Dendritic cell treated with granulocyte-macrophage colony-stimulating factor and Interleukin-4, amounts not matched to agents 40 ng/mL and 50 ng/mL, for 4 days (primary cell): ENCODE measurements around the gene PPM1L.

Experiments
- H3K27ac Mint-ChIP-seq: one replicate; pipeline ENCODE4 v1.8.0; 2022; ENCODE audit warnings: mild to moderate bottlenecking, mixed read lengths
- H3K27me3 Mint-ChIP-seq: one replicate; pipeline ENCODE4 v1.8.0; 2022; ENCODE audit warnings: mild to moderate bottlenecking, mixed read lengths
- H3K36me3 Mint-ChIP-seq: one replicate; pipeline ENCODE4 v1.8.0; 2022; ENCODE audit warnings: low read depth, mixed read lengths
- H3K4me1 Mint-ChIP-seq: one replicate; pipeline ENCODE4 v1.8.0; 2022; ENCODE audit warnings: low read depth, mixed read lengths
- H3K4me3 Mint-ChIP-seq: one replicate; pipeline ENCODE4 v1.8.0; 2022; ENCODE audit warnings: mild to moderate bottlenecking, moderate library complexity, mixed read lengths
- H3K9me3 Mint-ChIP-seq: one replicate; pipeline ENCODE4 v1.8.0; 2022; ENCODE audit warnings: mixed read lengths
- intact Hi-C: fragments of 100-400 bp; cut with micrococcal nuclease; formaldehyde crosslinking; loops from one replicate; pipeline ENCODE4 v1.15.0; 2022

PPM1L gene

DNA sequence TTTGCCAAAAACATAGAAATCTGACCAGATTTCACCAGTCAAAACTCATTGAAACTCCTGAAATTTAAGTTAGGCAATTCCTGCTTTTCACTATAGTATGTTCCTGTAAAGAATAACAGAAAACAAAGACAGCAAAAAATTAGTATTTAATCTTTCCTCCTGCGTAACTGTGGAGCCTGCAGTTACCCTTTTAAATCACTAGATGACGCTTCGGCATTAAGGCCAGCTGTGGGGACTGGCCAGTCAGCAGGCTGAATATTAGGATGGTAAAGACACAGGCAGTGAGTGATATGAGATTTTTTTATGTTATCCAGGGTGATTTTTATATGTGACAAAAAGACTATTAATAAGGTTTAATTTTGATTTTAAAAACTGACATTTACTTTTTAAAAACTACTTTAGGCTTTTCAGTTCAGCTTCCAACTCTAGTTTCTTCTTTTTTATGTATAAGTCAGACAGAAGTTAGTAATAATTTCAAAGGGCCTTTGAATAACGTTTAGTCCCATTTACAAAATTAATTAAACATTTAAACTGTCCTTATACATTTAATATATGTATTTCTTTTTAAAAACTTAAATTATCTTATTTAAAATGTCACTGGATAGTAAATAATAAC, 165.1 kb downstream of the PPM1L start:
- H3K27me3 Mint-ChIP-seq, result no peaks in the 10 kb centered on the region
- intact Hi-C loops, result loop anchor here (10.0 kb wide), 1 partner anchor 166 kb away; the partner anchor contains the start of gene PPM1L
- no peak overlapping the region for H3K4me3 Mint-ChIP-seq
- H3K4me1 Mint-ChIP-seq, result peaks cover 9% of the 10 kb centered on the region
- no peaks in the 10 kb centered on the region for H3K36me3 Mint-ChIP-seq
- H3K27ac Mint-ChIP-seq, result no peak overlapping the region
- no peaks in the 10 kb centered on the region for H3K9me3 Mint-ChIP-seq

DNA sequence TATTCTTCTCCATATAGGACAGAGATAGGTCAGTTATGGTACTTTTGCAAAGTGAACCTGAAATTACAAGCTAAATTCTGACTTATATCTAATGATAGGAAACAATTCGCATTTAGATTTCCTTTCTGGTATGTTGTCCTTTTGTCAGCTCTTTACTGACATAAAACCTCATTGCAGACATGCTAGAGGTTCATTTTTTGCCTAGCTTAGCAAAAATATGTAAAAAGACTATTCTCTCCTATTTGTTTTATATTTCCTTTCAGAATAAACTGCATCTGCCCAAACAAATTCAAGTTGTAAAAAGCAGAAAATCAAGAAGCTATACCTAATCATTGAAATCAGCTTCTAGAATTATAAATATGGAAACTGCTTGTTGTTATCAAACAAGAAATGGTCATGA, 168.7 kb downstream of the PPM1L start:
- Mint-ChIP-seq H3K27ac (no peak overlapping the region), H3K4me1 (peaks cover 8% of the 10 kb centered on the region), H3K36me3 (no peaks in the 10 kb centered on the region), H3K27me3 (no peaks in the 10 kb centered on the region), H3K9me3 (no peaks in the 10 kb centered on the region), H3K4me3 (no peak overlapping the region)
- intact Hi-C loops, result loop anchor here (5.0 to 10.0 kb wide), 2 partner anchors 170 to 217 kb away; partner anchors contain the start of gene PPM1L

DNA sequence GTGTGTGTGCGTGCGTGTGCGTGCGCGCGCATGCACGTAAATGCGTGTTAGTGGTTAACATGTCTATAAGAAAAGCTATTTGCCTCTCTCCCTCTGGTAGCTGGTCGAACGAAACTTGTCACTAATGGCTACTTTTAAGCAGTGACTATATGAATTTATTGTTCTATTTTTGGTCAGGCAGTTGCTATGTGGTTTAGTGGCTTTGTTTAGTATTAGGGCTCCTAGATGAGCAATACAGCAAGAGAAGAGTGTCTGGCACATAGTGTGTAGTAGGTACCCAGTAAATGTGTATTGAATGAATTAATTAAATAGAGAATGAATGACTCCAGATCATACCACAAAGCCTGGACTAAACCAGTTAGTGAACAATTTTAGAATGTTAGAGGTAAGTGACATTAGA, 171.6 kb downstream of the PPM1L start:
- H3K4me1 Mint-ChIP-seq, result peaks cover 8% of the 10 kb centered on the region

DNA sequence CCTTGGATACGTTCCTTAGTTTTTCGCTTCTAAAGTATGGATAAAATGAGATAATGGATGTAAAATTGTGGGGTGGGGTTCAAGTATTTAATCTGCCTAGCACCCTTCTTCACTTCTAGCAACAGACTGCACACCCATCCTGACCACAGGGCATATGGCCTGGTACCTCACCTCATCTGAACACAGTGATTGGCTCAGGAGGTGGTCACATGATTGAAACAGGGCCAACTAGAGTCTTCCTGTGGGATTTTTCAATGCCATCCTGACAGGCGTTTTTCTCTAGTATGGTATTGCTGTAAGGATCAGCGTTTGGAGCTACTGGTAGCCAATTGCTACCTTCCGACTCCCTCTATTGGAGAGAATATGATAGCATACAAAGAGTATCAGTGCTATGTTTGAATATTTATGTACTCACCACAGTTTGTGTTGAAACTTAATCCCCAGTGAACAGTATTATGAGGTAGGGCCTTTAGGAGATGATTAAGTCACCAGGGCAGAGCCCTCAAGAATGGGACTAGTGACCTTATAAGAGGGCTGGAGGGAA, 172.2 kb downstream of the PPM1L start:
- no peak overlapping the region for H3K27ac Mint-ChIP-seq
- H3K27me3 Mint-ChIP-seq, result peaks cover 2% of the 10 kb centered on the region
- peaks cover 8% of the 10 kb centered on the region for H3K4me1 Mint-ChIP-seq
- H3K9me3 Mint-ChIP-seq, result no peaks in the 10 kb centered on the region
- no peaks in the 10 kb centered on the region for H3K36me3 Mint-ChIP-seq
- no peak overlapping the region for H3K4me3 Mint-ChIP-seq
- intact Hi-C loops, result loop anchor here (5.0 to 10.0 kb wide), 2 partner anchors 173 to 221 kb away; partner anchors contain the start of gene PPM1L

More for the DNA sequence above, 171.6 kb downstream of the PPM1L start:
- intact Hi-C loops, result loop anchor here (5.0 to 10.0 kb wide), 2 partner anchors 173 to 220 kb away; partner anchors contain the start of gene PPM1L
- peaks cover 2% of the 10 kb centered on the region for H3K27me3 Mint-ChIP-seq
- no peak overlapping the region for H3K4me3 Mint-ChIP-seq
- no peak overlapping the region for H3K27ac Mint-ChIP-seq
- no peaks in the 10 kb centered on the region for H3K36me3 Mint-ChIP-seq
- H3K9me3 Mint-ChIP-seq, result no peaks in the 10 kb centered on the region

DNA sequence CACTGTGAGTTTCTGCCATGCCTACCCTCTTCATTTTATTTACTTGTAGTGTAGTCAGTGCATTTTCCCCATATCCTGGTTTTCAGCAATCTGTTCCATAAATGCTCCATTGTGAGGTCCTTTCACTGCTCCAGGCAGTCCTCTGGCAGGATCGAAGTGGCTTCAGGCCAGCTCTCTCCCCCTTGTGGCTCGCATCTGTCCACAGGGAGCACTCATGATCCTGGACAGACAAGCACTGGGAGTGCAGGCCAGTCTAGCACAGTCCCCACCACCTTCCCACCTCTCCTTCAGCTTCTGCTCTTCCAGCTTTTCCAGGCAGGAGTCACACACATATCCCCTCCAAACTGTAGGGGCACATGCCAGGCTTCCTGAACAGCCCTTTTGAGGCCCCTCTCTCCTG, 173.6 kb downstream of the PPM1L start:
- H3K4me3 Mint-ChIP-seq, result no peak overlapping the region
- H3K4me1 Mint-ChIP-seq, result peaks cover 8% of the 10 kb centered on the region
- no peaks in the 10 kb centered on the region for H3K36me3 Mint-ChIP-seq
- intact Hi-C loops, result loop anchor here (5.0 to 10.0 kb wide), 2 partner anchors 175 to 222 kb away; partner anchors contain the start of gene PPM1L
- H3K27me3 Mint-ChIP-seq, result peaks cover 2% of the 10 kb centered on the region
- no peak overlapping the region for H3K27ac Mint-ChIP-seq
- H3K9me3 Mint-ChIP-seq, result no peaks in the 10 kb centered on the region

DNA sequence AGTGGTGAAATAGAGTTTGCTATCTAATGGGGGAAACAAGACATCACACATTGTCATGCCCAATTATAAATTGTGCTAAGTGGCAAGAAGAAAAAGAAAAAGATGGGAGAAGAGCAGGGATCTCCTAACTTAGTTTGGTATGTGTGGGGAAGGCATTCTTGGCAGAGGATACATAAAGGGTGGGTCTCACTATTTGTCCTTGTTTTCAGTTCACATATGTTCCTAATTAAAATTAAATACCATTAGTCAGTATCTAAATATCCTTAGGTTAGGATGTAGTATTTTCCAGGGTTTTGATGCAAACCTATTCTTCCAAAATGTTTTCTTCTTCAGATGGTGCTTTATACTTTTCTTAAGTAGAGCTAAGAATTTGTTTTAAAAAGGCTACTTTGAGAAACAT, 175.4 kb downstream of the PPM1L start:
- Mint-ChIP-seq H3K4me3 (no peak overlapping the region), H3K27me3 (peaks cover 2% of the 10 kb centered on the region), H3K9me3 (no peaks in the 10 kb centered on the region), H3K4me1 (peaks cover 8% of the 10 kb centered on the region), H3K27ac (no peak overlapping the region), H3K36me3 (no peaks in the 10 kb centered on the region)
- intact Hi-C loops, result no loop called here

DNA sequence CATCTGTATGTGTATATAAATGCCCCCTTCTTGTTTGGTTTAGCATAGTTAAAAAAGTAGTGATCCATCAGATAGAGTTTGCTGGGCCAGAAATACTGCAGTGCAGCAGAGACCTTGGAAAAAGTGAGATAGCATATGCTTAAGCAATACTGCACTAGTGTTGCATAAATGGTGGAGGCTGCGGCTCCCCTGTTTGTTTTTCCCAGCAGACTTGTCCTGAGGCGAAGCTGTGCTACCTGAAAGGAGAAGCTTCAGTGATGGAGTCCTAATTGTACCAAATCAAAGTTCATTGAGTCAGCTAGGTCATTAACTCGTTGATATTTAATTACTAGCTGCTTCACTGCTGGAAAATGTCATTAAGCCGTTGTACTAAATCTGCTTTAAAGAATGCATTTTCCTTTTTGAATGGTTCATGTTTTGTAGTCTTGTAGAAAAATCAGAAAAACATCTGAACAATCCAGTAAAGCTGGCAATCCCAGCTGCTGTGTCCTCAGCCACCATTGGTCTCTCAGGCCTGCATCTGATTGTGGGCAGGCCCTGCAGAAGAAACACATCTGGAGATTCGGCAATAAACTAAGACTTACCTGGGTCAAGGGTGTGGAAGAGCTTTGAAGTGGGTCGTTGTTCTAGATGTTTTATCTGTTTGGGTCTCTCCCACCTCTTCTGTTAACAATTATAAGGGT, 179.5 kb downstream of the PPM1L start:
- peaks cover 18% of the 10 kb centered on the region for H3K36me3 Mint-ChIP-seq
- no peak overlapping the region for H3K27ac Mint-ChIP-seq
- peaks cover 2% of the 10 kb centered on the region for H3K27me3 Mint-ChIP-seq
- H3K9me3 Mint-ChIP-seq, result peaks cover 12% of the 10 kb centered on the region
- peaks cover 8% of the 10 kb centered on the region for H3K4me1 Mint-ChIP-seq
- no peak overlapping the region for H3K4me3 Mint-ChIP-seq
- intact Hi-C loops, result no loop called here

DNA sequence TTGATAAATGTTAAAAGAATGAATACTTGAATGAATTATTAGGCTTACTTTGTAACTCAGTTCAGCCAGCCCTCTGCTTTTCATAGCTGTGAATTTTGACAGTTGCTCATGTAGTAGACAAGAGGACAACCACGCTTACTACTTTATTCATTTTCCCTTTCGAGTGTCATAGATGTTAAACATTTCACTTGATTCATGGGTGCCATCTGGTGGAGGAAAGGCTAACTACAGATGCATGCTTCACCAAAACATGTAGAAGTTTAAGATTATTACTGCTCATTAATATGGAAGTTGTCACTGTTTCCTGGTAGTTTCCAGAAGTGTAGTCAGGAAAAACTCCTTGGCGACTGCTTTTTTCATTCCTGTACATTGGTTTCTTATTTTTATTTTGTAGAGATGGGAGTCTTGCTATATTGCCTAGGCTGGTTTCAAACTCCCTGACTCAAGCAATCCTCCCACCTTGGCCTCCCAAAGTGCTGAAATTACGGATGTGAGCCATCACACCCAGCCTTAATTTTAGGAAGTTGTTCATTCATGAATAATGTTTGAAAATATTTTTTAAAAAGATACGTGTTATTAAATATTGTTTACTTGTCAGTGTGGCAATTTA, 186.0 kb downstream of the PPM1L start:
- Mint-ChIP-seq H3K36me3 (peaks cover 29% of the 10 kb centered on the region), H3K27ac (no peak overlapping the region), H3K4me1 (no peaks in the 10 kb centered on the region), H3K4me3 (no peak overlapping the region), H3K9me3 (peaks cover 21% of the 10 kb centered on the region), H3K27me3 (no peaks in the 10 kb centered on the region)
- intact Hi-C loops, result loop anchor here (1.0 to 5.0 kb wide), 3 partner anchors 185 to 255 kb away; partner anchors contain the start of gene PPM1L

DNA sequence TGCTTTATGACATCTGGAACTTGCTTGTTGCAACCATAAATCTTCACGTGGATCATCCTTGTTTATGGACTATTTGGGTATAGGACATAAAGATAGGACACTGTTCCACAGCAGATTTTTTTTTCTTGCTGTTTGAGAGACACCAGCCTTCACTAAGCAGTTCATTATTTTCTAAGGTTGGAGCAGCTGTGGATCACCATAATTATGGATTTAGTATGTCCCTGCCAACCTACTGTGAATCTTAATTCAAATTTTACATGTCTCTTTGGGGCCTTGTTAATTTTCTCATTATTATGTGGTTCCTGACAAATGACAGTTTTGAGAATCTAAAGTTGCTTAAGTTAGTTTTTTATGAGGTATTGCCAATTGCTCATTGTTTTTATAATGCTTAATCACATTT, 188.0 kb downstream of the PPM1L start:
- H3K4me3 Mint-ChIP-seq, result no peak overlapping the region
- no peaks in the 10 kb centered on the region for H3K4me1 Mint-ChIP-seq
- H3K27ac Mint-ChIP-seq, result no peak overlapping the region
- intact Hi-C loops, result loop anchor here (2.0 to 5.0 kb wide), 2 partner anchors 187 to 257 kb away; partner anchors contain the start of gene PPM1L
- H3K27me3 Mint-ChIP-seq, result no peaks in the 10 kb centered on the region
- peaks cover 27% of the 10 kb centered on the region for H3K36me3 Mint-ChIP-seq
- peaks cover 18% of the 10 kb centered on the region for H3K9me3 Mint-ChIP-seq

DNA sequence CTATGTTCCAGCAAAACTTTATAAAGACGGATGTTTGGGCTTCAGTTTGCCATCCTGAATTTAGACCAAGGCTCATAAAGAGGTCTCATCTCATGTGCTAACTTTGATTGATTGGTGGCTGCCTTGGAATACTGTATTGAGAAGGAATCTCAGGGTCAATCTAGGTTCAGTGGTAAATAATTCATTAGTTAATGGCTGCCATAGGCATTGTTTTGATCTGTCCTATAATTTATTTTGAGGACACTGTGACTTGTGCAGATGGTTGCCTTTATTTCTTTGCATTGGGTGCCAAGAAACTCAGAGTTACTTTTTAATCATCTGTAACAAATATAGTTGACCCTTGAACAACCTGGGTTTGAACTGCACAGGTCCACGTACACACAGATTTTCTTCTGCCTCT, 189.3 kb downstream of the PPM1L start:
- Mint-ChIP-seq H3K27ac (no peak overlapping the region), H3K4me1 (no peaks in the 10 kb centered on the region), H3K4me3 (no peak overlapping the region), H3K27me3 (no peaks in the 10 kb centered on the region), H3K9me3 (peaks cover 8% of the 10 kb centered on the region), H3K36me3 (peaks cover 13% of the 10 kb centered on the region)
- intact Hi-C loops, result no loop called here

DNA sequence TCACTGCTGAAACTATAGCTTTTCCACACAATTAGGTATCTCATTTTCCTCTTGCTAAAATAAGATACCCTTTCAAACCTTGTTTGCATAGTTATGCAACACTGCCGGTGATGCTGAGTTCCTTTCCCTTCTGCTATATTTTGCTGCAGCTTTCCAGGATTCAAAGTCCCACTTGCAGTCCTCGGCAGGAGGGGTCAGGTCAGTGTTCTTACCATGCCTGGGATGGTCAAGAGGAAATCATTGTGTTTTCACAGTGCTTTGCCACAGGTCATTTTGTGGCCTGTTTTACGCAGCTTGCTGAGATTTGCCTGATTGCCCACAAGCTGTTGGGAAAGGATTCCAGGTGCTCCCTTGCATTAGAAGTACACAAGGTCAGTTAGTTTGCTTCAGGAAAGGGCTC, 192.2 kb downstream of the PPM1L start:
- Mint-ChIP-seq H3K4me3 (no peak overlapping the region), H3K27me3 (no peaks in the 10 kb centered on the region), H3K9me3 (no peaks in the 10 kb centered on the region), H3K36me3 (no peaks in the 10 kb centered on the region), H3K4me1 (peaks cover 11% of the 10 kb centered on the region), H3K27ac (no peak overlapping the region)
- intact Hi-C loops, result no loop called here

DNA sequence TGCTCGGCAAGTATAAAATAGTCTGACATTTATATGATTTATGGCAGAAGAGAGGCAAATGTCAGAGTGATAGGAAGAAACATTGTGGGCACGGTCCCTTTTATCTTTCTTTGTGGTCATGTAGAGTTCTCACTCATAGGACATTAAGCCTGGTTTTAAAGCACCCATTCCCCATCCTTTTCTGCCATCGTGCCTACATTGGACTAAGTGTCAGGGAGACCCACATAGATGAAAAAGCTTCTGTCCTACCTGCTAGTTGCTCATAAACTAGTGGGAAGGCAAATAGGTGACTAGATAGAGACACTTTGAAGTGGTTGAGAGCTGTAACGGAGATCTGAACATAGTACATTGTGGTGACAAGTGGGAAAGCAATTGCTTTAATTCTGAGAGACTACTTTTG, 193.4 kb downstream of the PPM1L start:
- Mint-ChIP-seq H3K4me1 (peaks cover 11% of the 10 kb centered on the region), H3K27me3 (no peaks in the 10 kb centered on the region), H3K36me3 (no peaks in the 10 kb centered on the region), H3K9me3 (no peaks in the 10 kb centered on the region), H3K4me3 (no peak overlapping the region), H3K27ac (no peak overlapping the region)
- intact Hi-C loops, result no loop called here

DNA sequence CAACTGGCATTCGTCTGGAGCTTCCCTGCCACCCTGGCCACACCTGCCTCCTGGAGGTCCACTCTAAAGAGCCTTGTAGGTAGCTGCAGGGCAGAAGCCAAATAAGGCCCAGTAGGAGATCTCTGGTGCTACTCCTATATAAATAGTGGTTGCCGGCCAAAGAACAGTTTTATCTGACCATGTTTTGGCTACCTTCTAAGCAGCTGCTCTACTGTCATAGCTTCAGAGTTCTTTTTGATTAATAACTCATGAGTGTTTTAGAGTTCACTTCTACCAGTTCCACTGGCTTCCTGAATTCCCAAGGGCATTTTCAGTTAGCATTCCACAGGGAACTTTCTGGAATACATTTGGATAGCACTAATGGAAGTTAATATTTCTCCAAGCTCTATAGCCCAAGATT, 194.5 kb downstream of the PPM1L start:
- H3K36me3 Mint-ChIP-seq, result peaks cover 5% of the 10 kb centered on the region

DNA sequence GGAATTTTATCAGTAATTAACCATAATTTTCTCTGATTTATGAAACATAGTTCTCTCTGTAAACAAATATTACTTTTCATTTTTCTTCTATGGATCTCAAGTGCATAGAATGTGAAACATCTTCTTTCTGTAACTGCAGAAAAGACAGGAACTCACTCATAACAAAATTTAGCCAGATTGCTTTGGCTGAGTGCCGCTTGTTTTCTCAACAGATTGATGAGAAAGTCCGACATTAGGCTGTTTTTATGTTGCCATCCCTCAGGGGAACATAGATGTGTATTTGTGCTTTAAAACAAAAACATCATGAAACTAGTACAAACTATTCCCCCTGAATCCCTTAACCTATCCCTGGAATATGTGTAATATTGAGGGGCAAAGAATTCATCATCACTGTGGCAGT, 194.9 kb downstream of the PPM1L start:
- no peak overlapping the region for H3K27ac Mint-ChIP-seq
- peaks cover 5% of the 10 kb centered on the region for H3K36me3 Mint-ChIP-seq
- no peak overlapping the region for H3K4me3 Mint-ChIP-seq
- intact Hi-C loops, result loop anchor here (10.0 kb wide), 2 partner anchors 274 to 474 kb away; partner anchors contain the start of gene NMD3
- H3K9me3 Mint-ChIP-seq, result no peaks in the 10 kb centered on the region
- no peaks in the 10 kb centered on the region for H3K27me3 Mint-ChIP-seq
- peaks cover 11% of the 10 kb centered on the region for H3K4me1 Mint-ChIP-seq

More for the DNA sequence above, 194.5 kb downstream of the PPM1L start:
- intact Hi-C loops, result loop anchor here (10.0 kb wide), 2 partner anchors 274 to 474 kb away; partner anchors contain the start of gene NMD3
- Mint-ChIP-seq H3K4me1 (peaks cover 11% of the 10 kb centered on the region), H3K27me3 (no peaks in the 10 kb centered on the region), H3K4me3 (no peak overlapping the region), H3K9me3 (no peaks in the 10 kb centered on the region), H3K27ac (no peak overlapping the region)
